NCI-H69 (cell line): Measurements from ENCODE around the gene CABP5.

Experiments
- DNase-seq: peaks from one replicate; lab custom pipeline; 2025; lab: John Stamatoyannopoulos, UW

Gene CABP5

GRCh38 chr19:48030073-48030472 lies 13.8 kb downstream of the CABP5 start:
- DNase-seq = no peak

GRCh38 chr19:48029431-48029830 lies 14.4 kb downstream of the CABP5 start:
- no peak for DNase-seq

GRCh38 chr19:48025480-48025879 lies 18.4 kb downstream of the CABP5 start:
- no peak for DNase-seq

- no peak for DNase-seq
These were observed 20.4 kb downstream of the CABP5 start for GRCh38 chr19:48023518-48023917.

- no peak for DNase-seq
These were observed 20.9 kb downstream of the CABP5 start for GRCh38 chr19:48023011-48023410.

- no peak for DNase-seq
These were observed 23.2 kb downstream of the CABP5 start for GRCh38 chr19:48020686-48021085.

GRCh38 chr19:48010932-48011758 lies 32.7 kb downstream of the CABP5 start:
- DNase-seq = no peak

- DNase-seq = peak; percentile 22
These were observed 37.1 kb downstream of the CABP5 start for GRCh38 chr19:48006762-48007161.

GRCh38 chr19:48004236-48004635 lies 39.6 kb downstream of the CABP5 start:
- DNase-seq = no peak

- no peak for DNase-seq
These were observed 43.0 kb downstream of the CABP5 start for GRCh38 chr19:48000846-48001245.

GRCh38 chr19:47998800-47999199 lies 45.1 kb downstream of the CABP5 start:
- no peak for DNase-seq

GRCh38 chr19:47996230-47996727 lies 47.6 kb downstream of the CABP5 start:
- no peak for DNase-seq

- no peak for DNase-seq
These were observed 49.6 kb downstream of the CABP5 start, which contains the start of gene ELSPBP1 for GRCh38 chr19:47994209-47994802. Gene ELSPBP1, plus strand, starts transcription at chr19:47994632. Its CDS starts 14,036 bp downstream, at chr19:48008668.

- DNase-seq = no peak
These were observed 51.8 kb downstream of the CABP5 start, which contains the start of gene BSPH1 for GRCh38 chr19:47992070-47992469. Gene BSPH1, minus strand, starts transcription at chr19:47992170. Its CDS starts 89 bp downstream, at chr19:47992081.

- no peak for DNase-seq
These were observed 52.6 kb downstream of the CABP5 start for GRCh38 chr19:47991191-47991808.
